ENCODE measurements around the gene ATXN1L.
"Not testable (repeated sequence)": the region's sequence is repeated elsewhere in the genome, so short reads cannot be mapped to it uniquely, and the experiment has no call there.

Gene ATXN1L

GRCh38 chr16:71845639-71846430, at the start of gene ATXN1L:
TSS of gene ATXN1L (plus strand) at chr16:71845976. CDS start at chr16:71849741, 3,765 bp downstream.
- peak; percentile 22 to 91 (median 76) for DNase-seq

- no peak for DNase-seq
Observed at GRCh38 chr16:71796501-71797097, 49.2 kb upstream of the ATXN1L start.

GRCh38 chr16:71803305-71803690, 42.5 kb upstream of the ATXN1L start:
- DNase-seq, result no peak

- DNase-seq, result peak in 14 of 51 donors; percentile 10 to 73 (median 44)
Observed at GRCh38 chr16:71807905-71808592, 37.7 kb upstream of the ATXN1L start.

- peak; percentile 32 to 98 (median 88) for DNase-seq
Observed at GRCh38 chr16:71808593-71809459, 37.0 kb upstream of the ATXN1L start, which contains the start of gene AP1G1. TSS of gene AP1G1 (minus strand) at chr16:71808834. CDS start at chr16:71789479, 19,355 bp downstream.

- not testable (repeated sequence) for DNase-seq
Observed at GRCh38 chr16:71810155-71810530, 35.6 kb upstream of the ATXN1L start.

- no peak for DNase-seq
Observed at GRCh38 chr16:71811261-71811803, 34.4 kb upstream of the ATXN1L start.

GRCh38 chr16:71817155-71817500, 28.6 kb upstream of the ATXN1L start:
- DNase-seq, result not testable (repeated sequence)

- no peak for DNase-seq
Observed at GRCh38 chr16:71826533-71827017, 19.2 kb upstream of the ATXN1L start.

GRCh38 chr16:71830359-71830758, 15.4 kb upstream of the ATXN1L start:
- no peak for DNase-seq

- DNase-seq, result not testable (repeated sequence)
Observed at GRCh38 chr16:71831698-71832097, 14.1 kb upstream of the ATXN1L start.

- not testable (repeated sequence) for DNase-seq
Observed at GRCh38 chr16:71832112-71832511, 13.7 kb upstream of the ATXN1L start.

- DNase-seq, result no peak
Observed at GRCh38 chr16:71834291-71834690, 11.5 kb upstream of the ATXN1L start.

- DNase-seq, result no peak
Observed at GRCh38 chr16:71837150-71837549, 8.6 kb upstream of the ATXN1L start.

- no peak for DNase-seq
Observed at GRCh38 chr16:71840052-71840451, 5.7 kb upstream of the ATXN1L start.

GRCh38 chr16:71843572-71843971, 2.2 kb upstream of the ATXN1L start:
- DNase-seq, result no peak

GRCh38 chr16:71846431-71846830, 655 bp downstream of the ATXN1L start:
- DNase-seq, result peak in 4 of 51 donors; percentile 7 to 45 (median 15)

- DNase-seq, result no peak
Observed at GRCh38 chr16:71847096-71847495, 1.3 kb downstream of the ATXN1L start.

- DNase-seq, result no peak
Observed at GRCh38 chr16:71848622-71849021, 2.8 kb downstream of the ATXN1L start.

GRCh38 chr16:71851746-71852145, 6.0 kb downstream of the ATXN1L start:
- DNase-seq, result no peak

- DNase-seq, result no peak
Observed at GRCh38 chr16:71852158-71852557, 6.4 kb downstream of the ATXN1L start.
